Sigmoid colon (tissue), 7 donors: Measurements from ENCODE around the gene TJP3. TPM values are rescaled to one million over a fixed set of nuclear protein-coding genes. Genes with fewer than 3 reads are reported as not detected.

Source experiments
- DNase-seq: peaks from one replicate; pipeline ENCODE4 v3.0.0-alpha.2; 2019
- H3K27ac ChIP-seq, 4 donors: fragments of 200-600 bp; sonication (generic); one replicate each; pipeline ENCODE4 v1.5.1; 2016 to 2019; ENCODE audit warnings: mild to moderate bottlenecking in 1 of 4
- H3K27me3 ChIP-seq, 3 donors: fragments of 200-600 bp; sonication (generic); one replicate each; pipeline ENCODE4 v1.5.1; 2019; ENCODE audit warnings: mild to moderate bottlenecking in 1 of 3
- H3K36me3 ChIP-seq, 4 donors: fragments of 200-600 bp; sonication (generic); one replicate each; pipeline ENCODE4 v1.5.1; 2016 to 2019
- H3K4me1 ChIP-seq, 4 donors: fragments of 200-600 bp; sonication (generic); one replicate each; pipeline ENCODE4 v1.5.1; 2017 to 2019
- H3K4me3 ChIP-seq, 4 donors: fragments of 200-600 bp; sonication (generic); one replicate each; pipeline ENCODE4 v1.5.1; 2017 to 2019; ENCODE audit warnings: mild to moderate bottlenecking in 2 of 4, moderate library complexity in 1 of 4
- H3K9me3 ChIP-seq, 4 donors: fragments of 200-600 bp in 3 of 4; sonication (generic) in 3 of 4; one replicate each; pipeline versions ENCODE4 v1.5.1 to v1.6.1; 2013 to 2019
- CTCF ChIP-seq, 4 experiments: fragments of 450-650 bp in 3 of 4; fragments of 200-600 bp in 1 of 4; IDR thresholded peaks; one replicate each; pipeline ENCODE4 v1.5.1; 2016 to 2019; ENCODE audit warnings: antibody characterized with exemption in 4 of 4, mild to moderate bottlenecking in 3 of 4, moderate library complexity in 2 of 4
- EP300 ChIP-seq, 4 donors: sonication (generic); formaldehyde crosslinking; IDR thresholded peaks; one replicate each; pipeline ENCODE4 v1.6.1; 2017; ENCODE audit warnings: antibody characterized with exemption in 4 of 4
- POLR2A ChIP-seq, 2 donors: fragments of 450-650 bp; IDR thresholded peaks; one replicate each; pipeline ENCODE4 v1.6.1; 2016; ENCODE audit warnings: antibody characterized with exemption in 2 of 2, mild to moderate bottlenecking in 2 of 2, moderate library complexity in 2 of 2
- POLR2AphosphoS5 ChIP-seq, 4 donors: sonication (generic); formaldehyde crosslinking; IDR thresholded peaks; one replicate each; pipeline ENCODE4 v1.6.1; 2017; ENCODE audit warnings: antibody characterized with exemption in 4 of 4
- WGBS, 2 donors: extraction: QIAGEN DNeasy Blood & Tissue Kit; methylation state at CpG; one replicate each; pipeline ENCODE4 v1.1.7; 2013; 5-methylcytosine and 5-hydroxymethylcytosine counted together
- intact Hi-C: fragments of 100-400 bp; cut with DNase I; formaldehyde crosslinking; loops from one replicate; pipeline ENCODE4 v1.15.1; 2023
- polyA plus RNA-seq, 3 donors: library from polyadenylated mRNA; stranded (reverse); fragments of 200-250 nt; gene quantifications; one replicate each; pipeline ENCODE4 v1.2.3, GENCODE V29; 2013
- total RNA-seq, 4 donors: library from RNA; depleted of rRNA; stranded (reverse); fragments of >200 nt; gene quantifications; one replicate each; pipeline ENCODE4 v1.1.0, GENCODE V29; 2016
- donor health status: healthy with polysubstance abuse.
- donor health status: Bipolar disorder and iron deficiency.
- donor health status: healthy.

Gene TJP3
- total and polyA plus RNA-seq, 7 donors: 0.33 to 245 (median 80.2) TPM; not detected in 1

GRCh38 chr19:3782903-3783302, 74.7 kb downstream of the TJP3 start:
- intact Hi-C loops: no loop called here
- Histone ChIP-seq H3K4me1 (peaks cover 0 to 13% (median 5%) of the 10 kb centered on the region in 4 donors), H3K9me3 (peaks cover 12 to 20% (median 16%) of the 10 kb centered on the region in 4 donors), H3K36me3 (no peaks in the 10 kb centered on the region), H3K27ac (no peak overlapping the region), H3K27me3 (peaks cover 0 to 55% (median 49%) of the 10 kb centered on the region in 3 donors), H3K4me3 (no peak overlapping the region)
- DNase-seq: no peak
- no peak for TF ChIP-seq POLR2AphosphoS5 (IDR thresholded peaks at IDR 0.05)
- TF ChIP-seq CTCF (IDR thresholded peaks at IDR 0.05): no peak
- WGBS, 2 donors: 89% methylated on average over 13 of the region's 13 CpGs

- WGBS, 2 donors: 77 to 85% methylated on average over 49 of the region's 49 CpGs
Measured at GRCh38 chr19:3783660-3784584, 75.7 kb downstream of the TJP3 start.

GRCh38 chr19:3784607-3785450, 76.6 kb downstream of the TJP3 start:
- Histone ChIP-seq H3K9me3 (peaks cover 12 to 20% (median 16%) of the 10 kb centered on the region in 4 donors), H3K27ac (no peak overlapping the region), H3K36me3 (no peaks in the 10 kb centered on the region), H3K4me1 (peaks cover 0 to 13% (median 5%) of the 10 kb centered on the region in 4 donors), H3K4me3 (peak overlapping the region in 1 of 4 donors; percentile 17), H3K27me3 (peaks cover 0 to 55% (median 49%) of the 10 kb centered on the region in 3 donors)
- DNase-seq: no peak
- intact Hi-C loops: no loop called here
- 22 to 28% methylated on average over 25 of the region's 25 CpGs for WGBS, 2 donors
- no peak for TF ChIP-seq EP300 (IDR thresholded peaks at IDR 0.05)
- no peak for TF ChIP-seq POLR2AphosphoS5 (IDR thresholded peaks at IDR 0.05)
- TF ChIP-seq CTCF (IDR thresholded peaks at IDR 0.05): no peak
- no peak for TF ChIP-seq POLR2A (IDR thresholded peaks at IDR 0.05)

More at GRCh38 chr19:3783660-3784584, 75.7 kb downstream of the TJP3 start:
- Histone ChIP-seq H3K27ac (no peak overlapping the region), H3K9me3 (peaks cover 12 to 20% (median 16%) of the 10 kb centered on the region in 4 donors), H3K27me3 (peaks cover 0 to 55% (median 49%) of the 10 kb centered on the region in 3 donors), H3K4me3 (no peak overlapping the region), H3K4me1 (peaks cover 0 to 13% (median 5%) of the 10 kb centered on the region in 4 donors), H3K36me3 (no peaks in the 10 kb centered on the region)
- TF ChIP-seq EP300 (IDR thresholded peaks at IDR 0.05): no peak
- no peak for TF ChIP-seq POLR2AphosphoS5 (IDR thresholded peaks at IDR 0.05)
- intact Hi-C loops: no loop called here
- DNase-seq: no peak

GRCh38 chr19:3785451-3785937, 77.3 kb downstream of the TJP3 start:
- intact Hi-C loops: no loop called here
- 1 to 4% methylated on average over 47 of the region's 47 CpGs for WGBS, 2 donors
- no peak for DNase-seq
- no peak for TF ChIP-seq POLR2AphosphoS5 (IDR thresholded peaks at IDR 0.05)
- no peak for TF ChIP-seq POLR2A (IDR thresholded peaks at IDR 0.05)
- no peak for TF ChIP-seq EP300 (IDR thresholded peaks at IDR 0.05)
- no peak for TF ChIP-seq CTCF (IDR thresholded peaks at IDR 0.05)
- peaks cover 0 to 60% (median 49%) of the 10 kb centered on the region in 3 donors for H3K27me3 ChIP-seq
- H3K4me3 ChIP-seq: peak overlapping the region in 3 of 4 donors; percentile 14 to 17 (median 17)
- H3K4me1 ChIP-seq: peaks cover 0 to 13% (median 5%) of the 10 kb centered on the region in 4 donors
- no peak overlapping the region for H3K27ac ChIP-seq
- H3K36me3 ChIP-seq: no peaks in the 10 kb centered on the region
- H3K9me3 ChIP-seq: peaks cover 12 to 20% (median 16%) of the 10 kb centered on the region in 4 donors
